Measurements from ENCODE around the gene ITPR2. TPM values are rescaled to one million over a fixed set of nuclear protein-coding genes. Genes with fewer than 3 reads are reported as not detected.

ITPR2 gene
- total RNA-seq, 4 donors from 2014 or later: 32.6 to 87.5 (median 51.9) TPM

- H3K36me3 ChIP-seq: no peaks in the 10 kb centered on the region
- H3K27ac ChIP-seq: no peak overlapping the region
- no peaks in the 10 kb centered on the region for H3K4me1 ChIP-seq
- no peak for DNase-seq
- no peaks in the 10 kb centered on the region for H3K9me3 ChIP-seq
- H3K27me3 ChIP-seq: no peaks in the 10 kb centered on the region
- no peak overlapping the region for H3K4me3 ChIP-seq
- TF ChIP-seq, protein P1, sequence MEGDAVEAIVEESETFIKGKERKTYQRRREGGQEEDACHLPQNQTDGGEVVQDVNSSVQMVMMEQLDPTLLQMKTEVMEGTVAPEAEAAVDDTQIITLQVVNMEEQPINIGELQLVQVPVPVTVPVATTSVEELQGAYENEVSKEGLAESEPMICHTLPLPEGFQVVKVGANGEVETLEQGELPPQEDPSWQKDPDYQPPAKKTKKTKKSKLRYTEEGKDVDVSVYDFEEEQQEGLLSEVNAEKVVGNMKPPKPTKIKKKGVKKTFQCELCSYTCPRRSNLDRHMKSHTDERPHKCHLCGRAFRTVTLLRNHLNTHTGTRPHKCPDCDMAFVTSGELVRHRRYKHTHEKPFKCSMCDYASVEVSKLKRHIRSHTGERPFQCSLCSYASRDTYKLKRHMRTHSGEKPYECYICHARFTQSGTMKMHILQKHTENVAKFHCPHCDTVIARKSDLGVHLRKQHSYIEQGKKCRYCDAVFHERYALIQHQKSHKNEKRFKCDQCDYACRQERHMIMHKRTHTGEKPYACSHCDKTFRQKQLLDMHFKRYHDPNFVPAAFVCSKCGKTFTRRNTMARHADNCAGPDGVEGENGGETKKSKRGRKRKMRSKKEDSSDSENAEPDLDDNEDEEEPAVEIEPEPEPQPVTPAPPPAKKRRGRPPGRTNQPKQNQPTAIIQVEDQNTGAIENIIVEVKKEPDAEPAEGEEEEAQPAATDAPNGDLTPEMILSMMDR (IDR thresholded peaks at IDR 0.05): no peak
- no peak for TF ChIP-seq POLR2A (IDR thresholded peaks at IDR 0.05)
Observed at GRCh38 chr12:26499979-26500640, 332.9 kb downstream of the ITPR2 start.

GRCh38 chr12:26496170-26496569 lies 336.8 kb downstream of the ITPR2 start:
- Histone ChIP-seq H3K4me1 (no peaks in the 10 kb centered on the region), H3K4me3 (no peak overlapping the region)
- no peak for DNase-seq

DNA sequence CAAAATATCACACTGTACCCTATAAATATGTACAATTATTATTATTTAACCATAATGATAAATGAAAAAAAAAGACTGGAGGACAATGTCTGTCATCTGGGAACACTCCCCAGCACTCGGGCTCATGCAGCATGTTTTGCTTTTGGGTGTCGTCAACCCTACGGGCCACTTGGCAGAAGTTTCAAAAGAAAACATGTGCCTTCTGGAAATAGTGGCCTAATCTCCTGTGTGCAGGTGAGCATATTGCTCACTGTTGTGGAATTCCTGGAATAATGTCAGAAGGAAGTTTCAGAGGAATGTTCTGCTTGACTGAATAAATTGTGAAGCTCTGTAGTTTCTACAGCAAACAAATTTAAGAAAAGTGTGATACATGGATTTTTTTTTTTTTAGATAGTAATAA lies 339.3 kb downstream of the ITPR2 start:
- H3K27ac ChIP-seq: no peak overlapping the region
- TF ChIP-seq, protein P1 (IDR thresholded peaks at IDR 0.05): no peak
- no peak for TF ChIP-seq POLR2A (IDR thresholded peaks at IDR 0.05)
- no peaks in the 10 kb centered on the region for H3K9me3 ChIP-seq
- DNase-seq: no peak
- peaks cover 0 to 8% (median 0%) of the 10 kb centered on the region in 3 donors for H3K36me3 ChIP-seq
- no peak overlapping the region for H3K4me3 ChIP-seq
- no peaks in the 10 kb centered on the region for H3K4me1 ChIP-seq
- H3K27me3 ChIP-seq: no peaks in the 10 kb centered on the region

More at GRCh38 chr12:26496170-26496569, 336.8 kb downstream of the ITPR2 start:
- Histone ChIP-seq H3K27ac (no peak overlapping the region), H3K9me3 (no peaks in the 10 kb centered on the region), H3K36me3 (peaks cover 0 to 8% (median 0%) of the 10 kb centered on the region in 3 donors), H3K27me3 (no peaks in the 10 kb centered on the region)
- TF ChIP-seq, protein P1 (IDR thresholded peaks at IDR 0.05): no peak
- no peak for TF ChIP-seq POLR2A (IDR thresholded peaks at IDR 0.05)

DNA sequence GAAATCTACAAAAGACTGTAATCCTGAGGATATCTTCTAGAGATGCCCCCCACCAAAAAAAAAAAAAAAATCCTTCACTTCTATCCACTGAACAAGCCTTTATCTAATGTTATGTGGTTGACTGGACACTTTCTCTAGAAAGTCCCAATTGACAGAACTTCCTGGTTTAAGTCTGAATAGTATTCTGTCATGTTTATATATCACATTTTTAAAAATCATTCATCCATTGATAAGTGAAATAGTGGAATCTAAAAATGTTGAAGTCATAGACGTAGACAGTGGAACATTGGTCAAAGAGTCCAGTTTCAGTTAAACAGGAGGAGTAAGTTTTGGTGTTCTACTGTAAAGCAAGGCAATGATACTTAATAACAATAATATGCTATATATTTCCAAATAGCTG lies 340.6 kb downstream of the ITPR2 start:
- Histone ChIP-seq H3K27ac (no peak overlapping the region), H3K9me3 (no peaks in the 10 kb centered on the region), H3K36me3 (peaks cover 0 to 8% (median 0%) of the 10 kb centered on the region in 3 donors), H3K4me3 (no peak overlapping the region), H3K4me1 (no peaks in the 10 kb centered on the region), H3K27me3 (no peaks in the 10 kb centered on the region)
- no peak for DNase-seq
- TF ChIP-seq, protein P1 (IDR thresholded peaks at IDR 0.05): no peak
- no peak for TF ChIP-seq POLR2A (IDR thresholded peaks at IDR 0.05)

GRCh38 chr12:26489908-26490307 lies 343.1 kb downstream of the ITPR2 start:
- H3K9me3 ChIP-seq: no peaks in the 10 kb centered on the region
- H3K4me3 ChIP-seq: no peak overlapping the region
- no peak overlapping the region for H3K27ac ChIP-seq
- TF ChIP-seq, protein P1 (IDR thresholded peaks at IDR 0.05): no peak
- TF ChIP-seq POLR2A (IDR thresholded peaks at IDR 0.05): no peak
- no peaks in the 10 kb centered on the region for H3K27me3 ChIP-seq
- no peak for DNase-seq
- no peaks in the 10 kb centered on the region for H3K4me1 ChIP-seq
- peaks cover 0 to 8% (median 0%) of the 10 kb centered on the region in 3 donors for H3K36me3 ChIP-seq

All from Peyer's patch (tissue), 4 donors.